ENCODE results near the gene ZNF385C.

GRCh38 chr17:42094375-42095069 lies 3.8 kb downstream of the ZNF385C start:
- no peak for TF ChIP-seq CTCF (IDR thresholded peaks at IDR 0.05)
- no peak for TF ChIP-seq POLR2AphosphoS5 (IDR thresholded peaks at IDR 0.05)
- no peak for TF ChIP-seq POLR2A (IDR thresholded peaks at IDR 0.05)

Data from prostate gland (tissue), 2 donors.